Left renal cortex interstitium (tissue), 4 donors: ENCODE data around the gene C9. TPM values are rescaled to one million over a fixed set of nuclear protein-coding genes. Genes with fewer than 3 reads are reported as not detected.
"Not testable (repeated sequence)": the region's sequence is repeated elsewhere in the genome, so short reads cannot be mapped to it uniquely, and the experiment has no call there.

ENCODE experiments used
- DNase-seq, 4 donors: peaks; one replicate each; pipeline ENCODE4 v3.0.0-alpha.2; 2013; ENCODE audit warnings: low read depth in 4 of 4, low spot score in 2 of 4, missing footprints in 1 of 4
- polyA plus RNA-seq, 4 donors: library from polyadenylated mRNA; unstranded; fragments of 120-200 nt; gene quantifications; one replicate each; pipeline ENCODE4 v1.2.1, GENCODE V29; 2013; ENCODE audit not compliant: insufficient read length in 4 of 4

C9 gene
- polyA plus RNA-seq, 4 donors: 0.24 to 0.44 (median 0.31) TPM

- no peak for DNase-seq
These were observed 94.0 kb downstream of the C9 start for GRCh38 chr5:39270225-39270848.

GRCh38 chr5:39267186-39267585 is 97.1 kb downstream of the C9 start:
- DNase-seq: no peak

- no peak for DNase-seq
These were observed 97.9 kb downstream of the C9 start for GRCh38 chr5:39266442-39266841.

GRCh38 chr5:39264528-39264927 is 99.8 kb downstream of the C9 start:
- no peak for DNase-seq

GRCh38 chr5:39262981-39263380 is 101.3 kb downstream of the C9 start:
- no peak for DNase-seq

GRCh38 chr5:39260095-39260494 is 104.2 kb downstream of the C9 start:
- no peak for DNase-seq

GRCh38 chr5:39257554-39257953 is 106.7 kb downstream of the C9 start:
- no peak for DNase-seq

- DNase-seq: no peak
These were observed 107.6 kb downstream of the C9 start for GRCh38 chr5:39256477-39257235.

GRCh38 chr5:39255406-39255805 is 108.9 kb downstream of the C9 start:
- no peak for DNase-seq

GRCh38 chr5:39254671-39255070 is 109.6 kb downstream of the C9 start:
- no peak for DNase-seq

- DNase-seq: no peak
These were observed 111.1 kb downstream of the C9 start for GRCh38 chr5:39253196-39253595.

- no peak for DNase-seq
These were observed 114.6 kb downstream of the C9 start for GRCh38 chr5:39249564-39250274.

- no peak for DNase-seq
These were observed 115.2 kb downstream of the C9 start for GRCh38 chr5:39249069-39249468.

- DNase-seq: no peak
These were observed 123.5 kb downstream of the C9 start for GRCh38 chr5:39240750-39241149.

GRCh38 chr5:39238366-39239105 is 125.8 kb downstream of the C9 start:
- no peak for DNase-seq

- DNase-seq: no peak
These were observed 127.6 kb downstream of the C9 start for GRCh38 chr5:39236718-39237117.

GRCh38 chr5:39235648-39236047 is 128.6 kb downstream of the C9 start:
- DNase-seq: no peak

- not testable (repeated sequence) for DNase-seq
These were observed 129.8 kb downstream of the C9 start for GRCh38 chr5:39234494-39234893.
